Stimulated activated naive B cell treated with anti-CD40 and anti-IgM and Interleukin-4, amounts not matched to agents 10 μg/mL and 1 μg/mL and 100 μg/mL, for 72 hours (primary cell): ENCODE data around the gene MRPL38.
"Not testable (repeated sequence)": the region's sequence is repeated elsewhere in the genome, so short reads cannot be mapped to it uniquely, and the experiment has no call there.

Experiments used
- ATAC-seq, 2 donors: fragments of 150-1000 bp; cut with Tn5 transposase; replicated peaks; 2 replicates each; pipeline ENCODE4 v1.10.0; 2021; ENCODE audit warnings: moderate library complexity in 1 of 2
- DNase-seq: peaks from one replicate; pipeline ENCODE4 v3.0.0; 2021
- H3K27ac Mint-ChIP-seq: one replicate; pipeline ENCODE4 v1.8.0; 2022; ENCODE audit warnings: mild to moderate bottlenecking, mixed read lengths
- H3K27me3 Mint-ChIP-seq, 2 donors: one replicate each; pipeline ENCODE4 v1.8.0; 2022; ENCODE audit warnings: mixed read lengths in 2 of 2
- H3K36me3 Mint-ChIP-seq, 2 donors: one replicate each; pipeline ENCODE4 v1.8.0; 2022; ENCODE audit warnings: mixed read lengths in 2 of 2, mild to moderate bottlenecking in 1 of 2
- H3K4me1 Mint-ChIP-seq, 2 donors: one replicate each; pipeline ENCODE4 v1.8.0; 2022; ENCODE audit warnings: mixed read lengths in 2 of 2, mild to moderate bottlenecking in 1 of 2
- H3K4me3 Mint-ChIP-seq, 2 donors: one replicate each; pipeline ENCODE4 v1.8.0; 2022; ENCODE audit warnings: mild to moderate bottlenecking in 2 of 2, mixed read lengths in 2 of 2, moderate library complexity in 1 of 2
- H3K9me3 Mint-ChIP-seq, 2 donors: one replicate each; pipeline ENCODE4 v1.8.0; 2022; ENCODE audit warnings: mixed read lengths in 2 of 2, mild to moderate bottlenecking in 1 of 2

MRPL38 gene

DNA sequence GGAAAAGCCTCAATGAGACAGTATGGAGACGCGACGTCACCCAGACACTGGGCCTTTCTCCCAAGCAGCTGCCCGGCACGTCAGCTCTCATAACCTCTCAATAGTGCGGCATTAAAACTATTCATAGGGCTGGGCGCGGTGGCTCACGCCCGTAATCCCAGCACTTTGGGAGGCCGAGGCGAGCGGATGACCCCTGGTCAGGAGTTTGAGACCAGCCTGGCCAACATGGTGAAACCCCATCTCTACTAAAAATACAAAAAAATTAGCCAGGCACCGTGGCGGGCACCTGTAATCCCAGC is 53.0 kb downstream of the MRPL38 start:
- peaks cover 16 to 42% of the 10 kb centered on the region in 2 donors for H3K4me1 Mint-ChIP-seq
- H3K27me3 Mint-ChIP-seq, DNase-seq, H3K4me3 Mint-ChIP-seq, H3K27ac Mint-ChIP-seq, ATAC-seq, H3K9me3 Mint-ChIP-seq: not testable (repeated sequence)
- peaks cover 21 to 34% of the 10 kb centered on the region in 2 donors for H3K36me3 Mint-ChIP-seq

DNA sequence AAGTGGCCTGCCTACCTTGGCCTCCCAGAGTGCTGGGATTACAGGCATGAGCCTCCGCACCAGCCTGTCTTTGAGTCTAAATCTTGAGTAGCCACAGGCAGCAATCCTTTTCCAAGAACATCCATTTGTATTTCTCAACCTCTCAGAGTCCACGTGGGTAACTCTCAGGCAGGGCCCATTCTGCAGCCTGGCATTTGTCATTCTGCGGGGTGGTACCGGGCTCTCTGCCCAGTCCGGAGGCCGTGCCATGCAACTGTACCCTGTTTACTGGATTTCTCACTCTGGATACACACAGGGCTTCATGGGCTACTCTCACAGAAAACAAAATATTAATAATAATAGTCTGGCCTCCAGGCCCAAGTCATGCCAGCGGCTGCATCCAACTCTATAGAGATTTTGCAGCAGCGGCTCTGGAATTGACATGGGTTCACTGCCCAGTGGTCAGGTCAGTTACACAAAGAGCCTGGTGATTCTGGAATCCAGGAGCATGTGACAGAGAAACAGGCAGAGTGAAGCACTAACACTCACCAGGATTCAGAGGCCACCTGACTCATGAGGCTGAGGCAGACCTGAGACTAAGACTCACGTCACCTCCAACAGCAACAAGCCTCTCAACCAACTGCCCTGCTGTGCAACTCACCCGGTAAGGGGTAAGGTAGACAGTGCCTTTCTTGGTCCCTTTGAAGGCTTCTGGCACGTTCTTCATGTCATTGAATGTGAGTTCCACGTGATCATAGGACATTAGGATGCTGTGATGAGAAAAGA is 53.6 kb downstream of the MRPL38 start:
- Mint-ChIP-seq H3K9me3 (no peaks in the 10 kb centered on the region), H3K27ac (no peak overlapping the region), H3K27me3 (no peaks in the 10 kb centered on the region), H3K4me3 (no peak overlapping the region), H3K4me1 (peaks cover 14 to 42% of the 10 kb centered on the region in 2 donors), H3K36me3 (peaks cover 26 to 39% of the 10 kb centered on the region in 2 donors)
- ATAC-seq (no peak), DNase-seq (no peak)

DNA sequence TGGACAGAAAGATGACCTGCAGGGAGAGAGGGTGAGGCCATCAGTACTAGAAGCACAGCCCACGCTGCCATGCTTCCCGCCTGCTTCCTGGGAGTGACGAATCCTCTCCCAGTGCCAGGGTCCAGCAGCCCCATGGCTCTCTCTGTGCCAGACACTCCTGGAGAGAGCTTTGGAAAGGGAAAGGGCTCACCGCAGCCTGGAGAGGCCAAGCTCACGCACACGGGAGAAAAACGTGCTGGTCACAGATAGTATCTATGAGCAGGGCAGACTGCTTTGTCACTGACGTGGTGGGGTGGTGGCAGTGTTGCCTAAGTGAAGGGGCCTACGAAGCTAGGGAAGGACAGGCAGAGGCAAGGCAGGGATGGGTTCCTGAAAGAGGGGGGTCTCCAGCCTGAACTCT is 55.0 kb downstream of the MRPL38 start:
- Mint-ChIP-seq H3K4me3 (no peak overlapping the region), H3K4me1 (peaks cover 26 to 54% of the 10 kb centered on the region in 2 donors), H3K36me3 (peaks cover 36 to 48% of the 10 kb centered on the region in 2 donors), H3K9me3 (no peaks in the 10 kb centered on the region), H3K27me3 (no peaks in the 10 kb centered on the region), H3K27ac (no peak overlapping the region)
- DNase-seq (no peak), ATAC-seq (no peak)

DNA sequence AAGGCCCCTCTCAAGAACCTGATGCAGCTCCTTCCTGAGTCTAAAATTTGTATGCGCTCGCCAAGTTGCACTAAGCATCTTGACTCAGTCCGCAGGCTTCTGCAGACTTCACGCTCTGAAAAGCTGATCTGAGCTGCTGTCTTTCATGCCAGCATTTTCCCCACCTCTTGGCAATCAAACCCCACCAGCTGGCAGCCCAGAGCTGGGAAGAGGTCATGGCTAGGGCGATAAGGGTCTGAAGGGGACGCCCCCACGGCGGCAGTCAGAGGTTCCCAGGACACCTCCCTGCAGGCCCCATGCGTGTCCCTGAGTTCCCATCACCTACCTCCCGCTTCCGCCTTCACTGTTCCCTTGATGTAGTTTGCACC is 55.4 kb downstream of the MRPL38 start:
- Mint-ChIP-seq H3K9me3 (no peaks in the 10 kb centered on the region), H3K4me3 (no peak overlapping the region), H3K27ac (no peak overlapping the region), H3K36me3 (peaks cover 36 to 48% of the 10 kb centered on the region in 2 donors), H3K4me1 (peaks cover 26 to 55% of the 10 kb centered on the region in 2 donors), H3K27me3 (no peaks in the 10 kb centered on the region)
- DNase-seq (no peak), ATAC-seq (no peak)
